SW480 (cell line): ENCODE data around the gene NAA38.
"Not testable (repeated sequence)": the region's sequence is repeated elsewhere in the genome, so short reads cannot be mapped to it uniquely, and the experiment has no call there.

Experiments
- DNase-seq: peaks from one replicate; pipeline ENCODE4 v3.0.0-alpha.2; 2016; ENCODE audit warnings: low spot score

The NAA38 gene

DNA sequence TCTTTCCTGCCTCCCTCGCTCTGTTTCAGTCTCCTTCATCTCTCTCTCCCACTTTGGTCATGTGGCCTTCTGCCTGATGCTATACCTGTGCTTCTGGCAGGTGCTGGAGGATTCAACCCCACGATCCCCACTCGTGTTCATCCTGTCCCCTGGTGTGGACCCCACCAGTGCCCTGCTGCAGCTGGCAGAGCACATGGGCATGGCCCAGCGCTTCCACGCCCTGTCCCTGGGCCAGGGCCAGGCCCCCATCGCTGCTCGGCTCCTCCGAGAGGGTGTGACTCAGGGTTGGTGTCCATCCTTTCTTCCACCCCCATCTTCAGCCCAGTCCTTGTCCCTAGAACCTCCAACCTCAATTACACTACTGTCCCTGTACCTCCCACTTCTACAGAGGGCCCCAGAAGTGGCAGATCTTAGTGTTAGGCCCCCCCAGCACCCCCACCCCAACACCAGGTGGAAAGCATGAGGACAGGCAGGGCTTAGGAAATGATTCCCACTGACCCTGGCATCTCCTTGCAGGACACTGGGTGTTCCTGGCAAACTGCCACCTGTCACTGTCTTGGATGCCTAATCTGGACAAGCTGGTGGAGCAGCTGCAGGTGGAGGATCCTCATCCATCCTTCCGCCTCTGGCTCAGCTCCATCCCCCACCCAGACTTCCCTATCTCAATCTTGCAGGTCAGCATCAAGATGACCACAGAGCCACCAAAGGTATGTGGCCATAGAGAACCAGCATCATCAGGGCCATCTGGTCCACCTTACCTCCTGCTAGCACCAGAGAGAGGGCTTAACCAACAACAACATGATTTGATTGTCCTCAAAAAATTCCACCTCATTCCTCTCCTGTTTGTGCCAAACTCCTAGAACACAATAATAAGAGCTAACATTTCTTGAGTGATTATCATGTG is 33.1 kb downstream of the NAA38 start:
- no peak for DNase-seq

DNA sequence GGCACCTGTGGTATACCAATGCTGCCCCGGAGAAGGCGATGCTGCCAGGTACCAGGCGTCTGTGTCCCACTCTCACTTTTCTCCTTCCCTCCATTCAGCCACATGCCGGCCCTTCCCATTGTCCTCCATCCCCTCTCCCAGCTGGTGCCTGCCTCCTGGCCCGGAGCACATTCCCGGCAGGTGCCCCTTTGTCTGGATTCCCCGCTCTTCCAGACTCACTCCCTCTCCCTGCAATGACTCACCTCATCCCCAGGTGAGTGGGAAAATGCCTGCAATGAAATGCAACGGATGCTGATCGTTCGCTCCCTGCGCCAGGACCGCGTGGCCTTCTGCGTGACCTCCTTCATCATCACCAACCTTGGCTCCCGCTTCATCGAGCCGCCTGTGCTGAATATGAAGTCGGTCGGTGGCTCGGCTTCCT is 33.8 kb downstream of the NAA38 start:
- DNase-seq = no peak

DNA sequence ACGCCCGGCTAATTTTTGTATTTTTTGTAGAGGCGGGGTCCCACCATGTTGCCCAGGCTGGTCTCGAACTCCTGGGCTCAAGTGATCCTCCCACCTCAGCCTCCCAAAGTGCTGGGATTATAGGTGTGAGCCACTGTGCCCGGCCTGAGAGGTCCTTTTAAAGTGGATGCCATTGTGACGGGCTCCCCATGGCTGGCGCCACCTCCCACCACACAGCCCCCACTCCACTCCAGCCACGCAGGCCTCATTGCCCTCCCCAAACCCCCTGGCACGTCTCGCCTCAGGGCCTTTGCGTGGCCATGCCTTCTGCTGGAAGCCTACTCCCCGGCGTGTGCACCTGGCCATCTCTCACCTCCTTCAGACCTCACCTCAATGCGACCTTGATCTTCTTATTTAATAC is 35.2 kb downstream of the NAA38 start:
- no peak for DNase-seq

DNA sequence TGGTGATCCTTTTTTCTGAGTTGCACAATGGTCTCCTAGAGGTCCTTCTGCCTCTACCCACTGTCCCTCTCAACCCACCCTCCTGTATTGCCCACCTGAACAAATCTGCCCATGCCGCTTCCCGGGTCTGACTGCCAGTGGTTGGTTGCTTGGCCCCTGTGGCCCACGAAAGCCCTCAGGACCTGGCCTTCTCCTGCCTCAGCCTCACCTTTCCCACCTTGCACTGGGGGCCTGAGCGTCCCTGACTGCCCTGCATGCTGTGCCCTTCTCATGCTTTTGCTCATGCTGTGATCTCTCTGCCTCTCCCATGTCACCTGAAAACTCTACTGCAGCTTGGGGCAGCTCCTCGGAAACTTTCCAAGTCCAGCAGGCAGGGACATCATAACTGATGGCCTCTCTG is 37.1 kb downstream of the NAA38 start:
- no peak for DNase-seq

DNA sequence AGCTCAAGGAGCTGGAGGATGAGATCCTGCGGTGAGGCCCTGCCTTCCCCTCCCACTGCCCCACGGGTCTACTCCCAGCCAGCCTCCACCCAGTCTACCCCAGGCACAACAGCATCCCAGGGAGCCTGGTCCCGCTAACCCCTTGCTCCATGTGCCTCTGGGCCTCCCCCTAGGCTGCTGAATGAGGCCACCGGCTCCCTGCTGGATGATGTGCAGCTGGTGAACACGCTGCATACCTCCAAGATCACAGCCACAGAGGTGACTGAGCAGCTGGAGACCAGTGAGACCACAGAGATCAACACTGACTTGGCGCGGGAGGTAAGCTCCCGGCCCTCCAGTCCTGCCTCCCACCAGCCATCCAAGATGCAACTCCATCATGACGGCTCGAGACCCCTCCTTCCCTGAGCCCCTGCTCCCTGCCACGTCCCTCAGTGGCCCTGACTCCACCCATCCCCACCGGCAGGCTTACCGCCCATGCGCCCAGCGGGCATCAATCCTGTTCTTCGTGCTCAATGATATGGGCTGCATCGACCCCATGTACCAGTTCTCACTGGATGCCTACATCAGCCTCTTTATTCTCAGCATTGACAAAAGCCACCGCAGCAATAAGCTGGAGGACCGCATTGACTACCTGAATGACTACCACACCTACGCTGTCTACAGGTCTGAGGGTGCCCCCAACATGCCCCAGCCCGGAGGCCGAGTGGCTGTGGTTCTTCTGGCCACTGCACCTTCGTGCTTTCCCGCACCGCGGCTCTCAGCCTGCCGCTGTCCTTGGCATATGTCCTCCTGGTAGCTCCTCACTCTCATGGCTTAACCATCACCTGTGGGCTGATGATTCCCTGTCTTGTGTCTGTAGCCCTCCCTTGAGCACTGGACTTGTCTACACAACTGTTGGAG is 38.4 kb downstream of the NAA38 start:
- DNase-seq = no peak

DNA sequence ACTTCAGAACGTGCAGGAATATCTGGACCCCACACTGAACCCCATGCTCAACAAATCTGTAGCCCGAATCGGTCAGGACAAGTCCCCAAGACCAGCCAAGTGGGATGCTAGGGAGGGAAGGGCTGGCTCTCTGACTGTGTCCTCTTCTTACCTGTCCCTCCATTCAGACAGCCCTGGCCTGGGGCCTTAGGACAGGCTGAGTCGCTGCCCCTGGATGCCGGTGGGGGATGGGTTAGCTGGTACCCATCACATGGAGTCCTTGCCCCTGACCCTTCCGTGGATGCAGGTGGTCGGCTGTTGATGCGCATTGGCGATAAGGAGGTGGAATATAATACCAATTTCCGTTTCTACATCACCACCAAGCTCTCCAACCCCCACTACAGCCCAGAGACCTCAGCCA is 39.3 kb downstream of the NAA38 start:
- DNase-seq = no peak

DNA sequence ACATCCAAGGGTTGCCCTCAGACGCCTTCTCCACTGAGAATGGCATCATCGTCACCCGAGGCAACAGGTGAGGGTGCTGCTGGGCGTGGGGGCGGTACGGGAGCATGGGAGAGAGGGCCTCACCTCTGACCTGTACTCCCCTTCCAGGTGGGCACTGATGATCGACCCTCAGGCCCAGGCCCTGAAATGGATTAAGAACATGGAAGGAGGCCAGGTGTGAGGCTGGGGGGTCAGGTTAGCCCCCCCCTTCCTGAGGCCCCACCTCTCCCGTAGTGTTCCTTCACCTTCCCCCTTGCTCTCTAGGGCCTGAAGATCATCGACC is 39.8 kb downstream of the NAA38 start:
- DNase-seq = no peak

DNA sequence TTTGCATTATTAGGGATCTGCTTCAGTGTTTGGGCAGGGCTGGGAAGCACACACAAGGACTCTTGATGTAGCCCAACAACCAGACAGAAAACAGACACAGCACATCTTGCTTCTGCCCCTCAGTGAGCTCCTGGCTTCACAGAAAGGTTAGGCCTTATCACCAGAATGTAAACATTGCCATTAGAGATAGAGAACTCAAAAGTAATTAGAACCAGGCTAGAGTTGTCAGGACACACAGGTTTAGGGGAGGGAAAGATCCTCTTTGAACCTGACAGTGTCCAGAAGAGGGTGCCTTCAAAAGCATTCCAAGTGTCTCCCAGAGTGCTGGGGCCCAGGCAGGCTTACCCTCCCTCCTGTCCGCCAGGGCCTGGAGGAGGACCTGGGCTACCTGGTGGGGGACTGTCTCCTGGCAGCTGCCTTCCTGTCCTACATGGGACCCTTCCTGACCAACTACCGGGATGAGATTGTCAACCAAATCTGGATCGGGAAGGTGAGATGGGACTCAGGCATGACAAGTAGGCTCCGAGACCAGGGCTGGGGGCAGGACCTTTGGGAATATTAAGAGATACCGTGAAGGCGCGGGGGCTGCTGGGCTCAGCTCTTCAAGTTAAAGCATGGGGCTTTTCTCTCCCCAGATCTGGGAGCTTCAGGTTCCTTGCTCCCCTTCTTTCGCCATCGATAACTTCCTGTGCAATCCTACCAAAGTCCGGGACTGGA is 40.3 kb downstream of the NAA38 start:
- no peak for DNase-seq

DNA sequence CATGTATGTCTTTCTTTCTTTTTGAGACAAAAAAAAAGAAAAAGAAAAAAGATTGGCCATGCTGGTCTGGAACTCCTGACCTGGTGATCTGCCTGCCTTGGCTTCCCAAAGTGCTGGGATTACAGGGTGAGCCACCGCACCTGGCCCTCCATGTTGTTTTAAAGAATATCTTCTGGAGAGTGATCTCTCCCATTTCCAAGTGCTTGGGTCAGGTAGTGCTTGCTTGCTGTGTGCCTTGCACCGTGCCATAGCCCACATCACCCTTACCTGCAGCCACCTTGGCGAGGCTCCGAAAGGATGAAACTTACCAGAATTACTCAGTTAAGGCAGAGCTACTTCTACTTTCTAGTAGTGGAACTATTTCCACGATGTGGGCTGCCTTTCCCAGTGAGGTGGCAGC is 42.4 kb downstream of the NAA38 start:
- DNase-seq = no peak

DNA sequence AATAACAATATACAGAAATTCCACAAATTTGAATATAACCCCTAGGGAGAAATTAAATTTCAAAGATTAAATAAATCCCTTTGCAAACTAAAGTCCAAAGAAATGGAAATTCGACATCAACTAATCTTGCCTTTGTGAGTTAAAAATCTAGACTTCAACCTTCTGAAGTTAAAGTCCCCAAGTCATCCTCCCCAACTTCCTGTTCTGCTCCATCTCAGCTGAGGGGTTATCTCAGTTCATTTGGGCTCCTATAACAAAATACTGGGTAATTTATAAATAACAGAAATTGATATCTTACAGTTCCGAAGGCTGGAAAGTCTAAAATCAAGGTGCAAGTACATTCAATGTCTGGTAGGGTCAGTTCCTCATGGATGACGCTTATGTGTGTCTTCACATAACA is 46.1 kb downstream of the NAA38 start:
- no peak for DNase-seq

DNA sequence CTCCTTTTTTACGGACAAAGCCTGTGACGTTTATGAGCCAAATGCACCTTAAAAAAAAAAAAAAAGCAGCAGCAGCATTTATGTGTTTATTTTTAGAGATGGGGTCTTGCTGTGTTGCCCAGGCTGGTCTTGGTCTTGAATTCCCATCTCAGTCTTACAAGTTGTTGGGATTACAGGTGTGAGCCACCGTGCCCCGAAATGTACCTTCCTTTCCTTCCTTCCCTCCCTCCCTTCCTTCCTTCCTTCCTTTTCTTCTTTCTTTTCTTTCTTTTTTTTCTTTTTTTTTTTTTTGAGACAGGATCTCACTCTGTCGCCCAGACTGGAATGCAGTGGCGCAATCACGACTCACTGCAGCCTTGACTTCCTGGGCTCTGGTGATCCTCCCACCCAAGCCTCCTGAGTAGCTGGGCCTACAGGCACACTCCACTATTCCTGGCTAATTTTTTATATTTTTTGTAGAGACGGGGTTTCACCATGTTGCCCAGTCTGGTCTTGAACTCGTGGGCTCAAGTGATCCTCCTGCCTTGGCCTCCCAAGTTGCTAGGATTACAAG is 47.5 kb downstream of the NAA38 start:
- not testable (repeated sequence) for DNase-seq

DNA sequence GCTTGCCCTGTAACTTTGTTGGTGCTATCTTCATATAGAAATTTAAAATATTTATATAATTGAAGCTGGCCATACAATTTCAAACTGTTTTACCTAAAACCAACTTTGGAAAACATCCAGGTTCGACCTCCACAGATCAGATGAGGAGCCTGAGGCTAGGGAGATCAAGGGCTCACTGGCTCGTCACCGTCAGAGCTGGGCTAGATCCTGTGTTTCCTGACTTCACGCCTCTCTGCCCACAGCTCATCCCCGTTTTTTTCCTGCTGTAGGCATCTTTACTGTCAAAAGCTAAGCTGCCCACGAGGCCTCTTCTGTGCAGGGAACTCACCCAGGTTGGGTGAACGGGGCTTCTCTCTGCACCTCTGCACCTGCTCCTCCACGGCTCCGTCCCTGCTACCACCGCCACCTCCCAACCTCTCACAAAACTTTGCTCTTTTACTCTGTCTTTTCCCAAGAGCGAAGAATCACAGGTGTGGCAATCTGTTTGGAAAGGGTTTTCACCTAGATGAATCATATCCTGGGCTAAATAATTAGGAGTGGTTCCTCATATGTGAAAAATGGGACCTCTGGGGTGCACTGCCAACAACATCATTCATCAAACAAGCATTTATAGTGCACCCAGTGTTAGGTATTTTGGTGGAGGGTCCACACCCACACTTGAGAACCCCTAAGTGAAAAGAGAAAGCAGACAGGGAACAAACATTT is 48.1 kb downstream of the NAA38 start:
- peak; percentile 52 for DNase-seq

DNA sequence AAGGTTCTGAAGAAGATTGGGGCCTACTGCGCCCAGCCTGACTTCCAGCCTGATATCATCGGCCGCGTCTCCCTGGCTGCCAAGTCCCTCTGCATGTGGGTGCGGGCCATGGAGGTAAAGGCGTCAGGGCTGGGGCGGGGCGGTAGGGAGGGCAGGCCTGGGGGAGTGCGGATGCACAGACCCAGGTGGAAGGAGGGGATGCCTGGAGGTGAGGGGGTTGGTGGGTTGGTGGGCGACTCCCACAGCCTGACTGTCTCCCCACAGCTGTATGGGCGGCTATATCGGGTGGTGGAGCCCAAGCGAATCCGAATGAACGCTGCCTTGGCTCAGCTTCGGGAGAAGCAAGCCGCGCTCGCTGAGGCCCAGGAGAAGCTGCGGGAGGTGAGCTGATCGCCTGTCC is 50.2 kb downstream of the NAA38 start:
- no peak for DNase-seq
